A549 (cell line): Measurements from ENCODE around the gene SLIT1. TPM values are rescaled to one million over a fixed set of nuclear protein-coding genes. Genes with fewer than 3 reads are reported as not detected.

Source experiments
- ATAC-seq, 2 experiments: fragments of 200-7000 bp in 1 of 2; fragments of >200 bp in 1 of 2; cut with Nextera tagmentation in 1 of 2; cut with Tn5 transposase in 1 of 2; 3 replicates each; pipeline versions ENCODE4 v1.8.0 to v1.9.1; 2018 to 2020; ENCODE audit warnings: mild to moderate bottlenecking in 1 of 2, moderate library complexity in 1 of 2
- CTCF ChIA-PET: fragments of 300-600 bp; sonication (Branson Sonifier 250); formaldehyde crosslinking; extraction: SDS; loops from one replicate; lab custom pipeline; 2021; ENCODE audit warnings: antibody characterized with exemption, inconsistent platforms; lab: Yijun Ruan, JAX
- POLR2A ChIA-PET: fragments of 350-600 bp; formaldehyde crosslinking; extraction: SDS; loops from one replicate; lab custom pipeline; 2021; ENCODE audit warnings: antibody characterized with exemption, inconsistent platforms; lab: Yijun Ruan, JAX
- DNase-seq, 2 experiments: peaks; one replicate each; pipeline versions ENCODE4 v3.0.0 to v3.0.0-alpha.2; 2011 to 2016; ENCODE audit warnings: low read depth in 1 of 2, low spot score in 1 of 2
- FAIRE-seq: peaks from 2 replicates; lab custom pipeline; 2011; peaks lifted over from hg19 to GRCh38; lab: Jason Lieb, UNC
- H3K27ac ChIP-seq, 2 experiments: fragments of >200 bp; sonication (Bioruptor Twin); formaldehyde crosslinking; 3 replicates each; pipeline ENCODE4 v1.5.1; 2016 to 2017
- H3K4me1 ChIP-seq: fragments of >200 bp; sonication (Bioruptor Twin); formaldehyde crosslinking; 3 replicates; pipeline ENCODE4 v1.6.1; 2016
- H3K4me2 ChIP-seq: fragments of >200 bp; sonication (Bioruptor Twin); formaldehyde crosslinking; 3 replicates; pipeline ENCODE4 v1.6.1; 2016
- H3K4me3 ChIP-seq: fragments of >200 bp; sonication (Bioruptor Twin); formaldehyde crosslinking; 3 replicates; pipeline ENCODE4 v1.5.1; 2016
- H3K9me3 ChIP-seq: fragments of >200 bp; sonication (Bioruptor Twin); formaldehyde crosslinking; 3 replicates; pipeline ENCODE4 v1.6.1; 2016
- ATOH8 ChIP-seq: fragments of 250-450 bp; sonication (Bioruptor Pico); IDR thresholded peaks from 2 replicates; pipeline ENCODE4 v1.5.0; 2020; ENCODE audit warnings: low read depth, mild to moderate bottlenecking, moderate library complexity
- CEBPB ChIP-seq, 2 experiments: fragments of >200 bp in 1 of 2; sonication (Bioruptor Twin) in 1 of 2; formaldehyde crosslinking in 1 of 2; IDR thresholded peaks; 2 replicates each; pipeline ENCODE4 v1.6.1; 2012 to 2016
- CHD2 ChIP-seq: fragments of 150-350 bp; IDR thresholded peaks from 2 replicates; pipeline ENCODE4 v1.6.1; 2014; ENCODE audit warnings: low read length; ENCODE audit not compliant: partially characterized antibody
- CHD4 ChIP-seq: fragments of 200-600 bp; sonication (generic); IDR thresholded peaks from 2 replicates; pipeline ENCODE4 v1.6.1; 2016; ENCODE audit warnings: antibody characterized with exemption, mild to moderate bottlenecking, borderline replicate concordance
- E2F6 ChIP-seq: IDR thresholded peaks from 2 replicates; pipeline ENCODE4 v1.6.1; 2012; ENCODE audit warnings: low read depth, borderline replicate concordance
- EHMT2 ChIP-seq: fragments of 200-600 bp; sonication (generic); IDR thresholded peaks from 2 replicates; pipeline ENCODE4 v1.6.1; 2016; ENCODE audit warnings: antibody characterized with exemption, low read depth, mild to moderate bottlenecking, moderate library complexity
- EP300 ChIP-seq, 2 experiments: fragments of >200 bp; sonication (Bioruptor Twin); formaldehyde crosslinking; IDR thresholded peaks; 2 replicates in 1 of 2; 3 replicates in 1 of 2; pipeline ENCODE4 v1.6.1; 2016 to 2017
- ESRRA ChIP-seq: fragments of 150-350 bp; IDR thresholded peaks from 2 replicates; pipeline ENCODE4 v1.6.1; 2014; ENCODE audit warnings: mild to moderate bottlenecking, low read length, borderline replicate concordance
- FOSL2 ChIP-seq, 2 experiments: fragments of 450-650 bp in 1 of 2; fragments of >200 bp in 1 of 2; sonication (Bioruptor Twin) in 1 of 2; formaldehyde crosslinking; IDR thresholded peaks; 2 replicates each; pipeline versions ENCODE4 v1.5.0 to v1.6.1; 2016 to 2020; ENCODE audit warnings: mild to moderate bottlenecking in 1 of 2, moderate library complexity in 1 of 2
- FOXS1 ChIP-seq: fragments of 250-450 bp; sonication (Bioruptor Pico); IDR thresholded peaks from 2 replicates; pipeline ENCODE4 v1.5.0; 2020; ENCODE audit warnings: mild to moderate bottlenecking, moderate library complexity
- HDAC2 ChIP-seq: fragments of 200-600 bp; sonication (generic); IDR thresholded peaks from 2 replicates; pipeline ENCODE4 v1.6.1; 2016
- HES2 ChIP-seq: fragments of >200 bp; sonication (Bioruptor Twin); formaldehyde crosslinking; IDR thresholded peaks from 2 replicates; pipeline ENCODE4 v1.6.1; 2016
- HOXB13 ChIP-seq: fragments of 250-450 bp; sonication (Bioruptor Pico); IDR thresholded peaks from 2 replicates; pipeline ENCODE4 v1.5.0; 2020; ENCODE audit warnings: low read depth, mild to moderate bottlenecking, moderate library complexity
- JUNB ChIP-seq: fragments of >200 bp; sonication (Bioruptor Twin); formaldehyde crosslinking; IDR thresholded peaks from 2 replicates; pipeline ENCODE4 v1.6.1; 2016
- KDM5A ChIP-seq: fragments of 200-600 bp; sonication (generic); IDR thresholded peaks from 2 replicates; pipeline ENCODE4 v1.6.1; 2016; ENCODE audit warnings: antibody characterized with exemption, mild to moderate bottlenecking
- MAX ChIP-seq: IDR thresholded peaks from 2 replicates; pipeline ENCODE4 v1.6.1; 2012
- MYC ChIP-seq: IDR thresholded peaks from 2 replicates; pipeline ENCODE4 v1.6.1; 2012; ENCODE audit warnings: mild to moderate bottlenecking, inconsistent platforms, low read length, improper control_type of control experiment, borderline replicate concordance
- NFE2L2 ChIP-seq: fragments of 150-350 bp; conservative IDR thresholded peaks from 2 replicates; pipeline ENCODE4 v1.6.1; 2014; ENCODE audit warnings: low read length
- PBX3 ChIP-seq: IDR thresholded peaks from 2 replicates; pipeline ENCODE4 v1.6.1; 2012
- PHF8 ChIP-seq: fragments of 200-600 bp; sonication (generic); IDR thresholded peaks from 2 replicates; pipeline ENCODE4 v1.6.1; 2016; ENCODE audit warnings: low read depth, mild to moderate bottlenecking, antibody characterized with exemption, moderate library complexity, borderline replicate concordance
- RFX5 ChIP-seq: fragments of 450-650 bp; IDR thresholded peaks from 2 replicates; pipeline ENCODE4 v1.7.1; 2014; ENCODE audit warnings: antibody characterized with exemption, mild to moderate bottlenecking, moderate library complexity
- RNF2 ChIP-seq: fragments of 200-600 bp; sonication (generic); IDR thresholded peaks from 2 replicates; pipeline ENCODE4 v1.6.1; 2016; ENCODE audit warnings: low read depth, mild to moderate bottlenecking, antibody characterized with exemption, moderate library complexity, borderline replicate concordance
- SMC3 ChIP-seq: fragments of >200 bp; sonication (Bioruptor Twin); formaldehyde crosslinking; IDR thresholded peaks from 3 replicates; pipeline ENCODE4 v1.6.1; 2018; ENCODE audit warnings: inconsistent platforms
- TFCP2L1 ChIP-seq: fragments of 250-450 bp; sonication (Bioruptor Pico); IDR thresholded peaks from 2 replicates; pipeline ENCODE4 v1.5.0; 2021; ENCODE audit warnings: mild to moderate bottlenecking
- ZC3H11A ChIP-seq: fragments of 450-650 bp; IDR thresholded peaks from 2 replicates; pipeline ENCODE4 v1.6.1; 2014; ENCODE audit warnings: antibody characterized with exemption, mild to moderate bottlenecking
- ZFP36 ChIP-seq: fragments of 450-650 bp; IDR thresholded peaks from 2 replicates; pipeline ENCODE4 v1.6.1; 2014; ENCODE audit warnings: borderline replicate concordance; ENCODE audit not compliant: partially characterized antibody
- ZSCAN20 ChIP-seq: fragments of 250-450 bp; sonication (Bioruptor Pico); IDR thresholded peaks from 2 replicates; pipeline ENCODE4 v1.8.0; 2022; ENCODE audit warnings: mild to moderate bottlenecking, moderate library complexity
- WGBS: methylation state at CpG from one replicate; pipeline ENCODE4 v1.1.6; 2017; ENCODE audit errors: missing lambda C conversion rate; 5-methylcytosine and 5-hydroxymethylcytosine counted together
- polyA plus RNA-seq, 4 experiments: library from polyadenylated mRNA; depleted of rRNA in 3 of 4; stranded (reverse); fragments of >200 nt; fragmentation: RNase III in 1 of 4; extraction: RNeasy Plus Mini Kit Qiagen cat#74134 plus additional on column Dnase treatment in 1 of 4; gene quantifications; 2 replicates in 3 of 4; 3 replicates in 1 of 4; pipeline ENCODE4 v1.2.3, GENCODE V29; 2011 to 2017

SLIT1 gene
- polyA plus RNA-seq, 2 of the 4 experiments (the other 2 are of a cell fraction) = 0.05 to 0.09 TPM

GRCh38 chr10:97157578-97158095 is 28.1 kb downstream of the SLIT1 start:
- Histone ChIP-seq H3K4me1 (no peaks in the 10 kb centered on the region), H3K4me2 (no peak overlapping the region), H3K27ac (no peak overlapping the region), H3K4me3 (no peak overlapping the region), H3K9me3 (no peaks in the 10 kb centered on the region)
- ATAC-seq = no peak
- ChIA-PET CTCF (interaction anchor here (0.5 to 1.6 kb wide), 5 partner anchors 32 to 86 kb away, joined by 3 read pairs; no protein-coding TSS in a partner anchor), POLR2A (no interaction called here)
- WGBS = 79% methylated on average over 6 of the region's 6 CpGs
- no peak for FAIRE-seq
- no peak for DNase-seq
- TF ChIP-seq JUNB (no peak), TFCP2L1 (CRISPR knock-in tag) (no peak), ESRRA (no peak), MAX (no peak), FOXS1 (CRISPR knock-in tag) (no peak), ZC3H11A (no peak), MYC (no peak), HDAC2 (no peak), HES2 (no peak), ZSCAN20 (no peak), KDM5A (no peak), RFX5 (no peak), ATOH8 (CRISPR knock-in tag) (no peak), CEBPB (IDR thresholded peaks at IDR 0.05) (no peak), HOXB13 (no peak), SMC3 (no peak), NFE2L2 (no peak), EP300 (IDR thresholded peaks at IDR 0.05) (no peak)
- TF ChIP-seq, all 56 proteins: peak for 0

GRCh38 chr10:97154781-97155180 is 31.0 kb downstream of the SLIT1 start:
- FAIRE-seq = no peak

More at GRCh38 chr10:97154781-97155180, 31.0 kb downstream of the SLIT1 start:
- H3K4me2 ChIP-seq = no peak overlapping the region
- ATAC-seq = no peak
- no peaks in the 10 kb centered on the region for H3K9me3 ChIP-seq
- 52% methylated on average over 4 of the region's 4 CpGs for WGBS
- POLR2A ChIA-PET = no interaction called here
- DNase-seq = no peak
- H3K27ac ChIP-seq = no peak overlapping the region
- no peak for TF ChIP-seq FOXS1 (CRISPR knock-in tag)
- no peak for TF ChIP-seq FOSL2 (IDR thresholded peaks at IDR 0.05)
- TF ChIP-seq FOSL2 (CRISPR knock-in tag; IDR thresholded peaks at IDR 0.05) = no peak
- no peak for TF ChIP-seq E2F6
- TF ChIP-seq PHF8 = no peak
- TF ChIP-seq MAX = no peak
- no peak for TF ChIP-seq HES2
- no peak for TF ChIP-seq EHMT2
- TF ChIP-seq KDM5A = no peak
- no peak for TF ChIP-seq HDAC2
- TF ChIP-seq CHD4 = no peak
- no peak for TF ChIP-seq RNF2
- no peak for TF ChIP-seq EP300 (IDR thresholded peaks at IDR 0.05)
- TF ChIP-seq ZFP36 = no peak
- TF ChIP-seq CHD2 = no peak
- TF ChIP-seq PBX3 = no peak
- no peak overlapping the region for H3K4me3 ChIP-seq
- H3K4me1 ChIP-seq = no peaks in the 10 kb centered on the region
- CTCF ChIA-PET = interaction anchor here (0.8 to 1.4 kb wide), 2 partner anchors 11 to 56 kb away, joined by 3 to 4 read pairs; no protein-coding TSS in a partner anchor
